Globus pallidus (tissue), 1 donor: Measurements from ENCODE around the gene GPR33.
A peak's percentile ranks its signal among the peaks of the same experiment; 100 is the strongest.
"Not testable (repeated sequence)": the region's sequence is repeated elsewhere in the genome, so short reads cannot be mapped to it uniquely, and the experiment has no call there.

Experiments used
- DNase-seq: peaks from one replicate; pipeline ENCODE4 v3.0.0-alpha.2; 2015; ENCODE audit warnings: low spot score

The GPR33 gene, protein sequence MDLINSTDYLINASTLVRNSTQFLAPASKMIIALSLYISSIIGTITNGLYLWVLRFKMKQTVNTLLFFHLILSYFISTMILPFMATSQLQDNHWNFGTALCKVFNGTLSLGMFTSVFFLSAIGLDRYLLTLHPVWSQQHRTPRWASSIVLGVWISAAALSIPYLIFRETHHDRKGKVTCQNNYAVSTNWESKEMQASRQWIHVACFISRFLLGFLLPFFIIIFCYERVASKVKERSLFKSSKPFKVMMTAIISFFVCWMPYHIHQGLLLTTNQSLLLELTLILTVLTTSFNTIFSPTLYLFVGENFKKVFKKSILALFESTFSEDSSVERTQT

DNA sequence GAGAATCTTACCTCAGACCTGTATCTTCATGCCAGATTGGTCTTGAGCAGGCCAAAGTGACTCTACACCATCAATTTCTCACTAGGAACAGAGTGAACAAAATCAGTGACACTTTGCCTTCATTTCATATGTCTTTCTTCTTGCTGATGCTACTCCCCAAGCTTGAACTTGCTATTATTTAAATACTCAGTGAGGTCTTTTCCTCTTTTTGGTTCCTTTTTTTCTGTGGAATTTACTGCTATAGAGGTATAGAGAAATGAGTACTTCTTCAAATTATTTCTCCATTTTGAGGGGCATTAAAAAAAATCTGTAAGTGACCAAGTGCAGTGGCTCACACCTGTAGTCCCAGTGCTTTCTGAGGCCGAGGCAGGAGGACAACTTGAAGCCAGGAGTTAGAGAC, at the start of gene GPR33:
TSS of gene GPR33 (minus strand) at position 154 of the 400 bp plus-strand sequence. CDS start 4,074 bp downstream, outside the sequence.
- no peak for DNase-seq

DNA sequence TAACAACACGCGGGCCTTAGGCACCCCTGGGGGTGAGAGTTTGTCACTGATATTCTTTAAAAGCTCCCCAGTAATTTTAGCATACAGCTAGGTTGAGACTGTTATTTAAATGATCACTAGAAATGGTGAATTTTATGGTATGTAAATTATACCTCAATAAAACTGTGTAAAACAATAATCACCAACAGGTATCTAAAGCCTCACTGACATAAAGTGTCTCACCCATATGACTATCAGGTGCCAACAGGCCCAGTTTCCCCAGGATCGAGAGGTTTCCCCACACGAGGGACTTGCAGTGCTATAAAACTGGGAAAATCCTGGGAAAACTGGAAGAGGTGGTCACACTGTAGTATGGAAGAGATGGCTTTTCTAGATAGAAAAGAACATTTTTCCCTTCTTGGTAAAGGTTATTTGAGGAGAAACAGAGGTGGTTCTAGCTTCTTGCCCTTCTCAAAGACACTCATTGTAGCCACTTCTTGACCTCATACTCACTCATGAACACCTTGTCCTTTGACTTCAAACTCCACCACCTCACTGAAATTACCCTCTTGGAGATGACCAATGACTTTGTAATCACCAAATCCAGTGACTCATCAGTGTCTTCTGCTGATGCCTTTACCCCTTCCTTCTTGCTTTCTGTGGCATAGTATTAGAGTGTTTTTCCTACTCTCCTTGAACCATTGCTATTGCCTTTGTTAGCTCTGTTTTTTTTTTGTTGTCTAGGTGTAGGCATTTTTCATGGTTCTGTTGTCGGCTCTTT, 48.5 kb upstream of the GPR33 start:
- DNase-seq: no peak

DNA sequence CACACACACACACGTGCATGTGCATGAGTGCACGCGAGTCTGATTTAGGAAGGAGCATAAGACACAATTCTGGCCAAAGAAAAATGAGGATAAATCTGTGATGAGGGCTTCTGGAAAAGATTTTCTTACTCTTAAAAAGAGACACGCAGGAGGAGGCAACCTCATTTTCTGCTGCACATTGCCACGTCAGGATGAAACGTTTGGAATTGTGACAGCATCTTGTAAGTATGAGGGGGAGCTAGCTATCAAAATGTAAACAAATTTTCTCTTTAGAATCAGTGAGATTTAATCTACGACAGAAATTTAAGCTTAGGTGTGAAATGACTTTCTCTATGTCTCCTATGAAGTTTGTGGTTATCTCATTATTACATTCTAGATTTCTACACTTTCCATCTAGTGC, 42.3 kb upstream of the GPR33 start:
- no peak for DNase-seq

DNA sequence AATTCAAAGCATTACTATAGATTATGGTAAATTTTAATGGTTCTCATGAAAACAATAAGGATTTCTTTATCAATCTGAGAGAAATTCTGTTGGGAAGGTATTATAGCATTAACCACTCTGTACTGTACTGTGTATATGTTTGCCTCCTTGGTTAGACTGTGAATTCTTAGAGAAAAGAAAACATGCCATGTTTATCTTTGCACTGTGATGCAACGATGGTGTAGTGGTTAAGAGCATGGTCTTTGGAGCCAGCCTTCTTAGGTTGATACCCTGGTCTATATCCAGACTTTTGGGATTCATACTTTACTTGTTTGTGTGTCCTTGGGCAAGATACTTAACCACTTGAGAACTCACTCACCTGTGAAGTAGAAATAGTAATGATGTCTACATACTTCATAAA, 41.2 kb upstream of the GPR33 start:
- no peak for DNase-seq

DNA sequence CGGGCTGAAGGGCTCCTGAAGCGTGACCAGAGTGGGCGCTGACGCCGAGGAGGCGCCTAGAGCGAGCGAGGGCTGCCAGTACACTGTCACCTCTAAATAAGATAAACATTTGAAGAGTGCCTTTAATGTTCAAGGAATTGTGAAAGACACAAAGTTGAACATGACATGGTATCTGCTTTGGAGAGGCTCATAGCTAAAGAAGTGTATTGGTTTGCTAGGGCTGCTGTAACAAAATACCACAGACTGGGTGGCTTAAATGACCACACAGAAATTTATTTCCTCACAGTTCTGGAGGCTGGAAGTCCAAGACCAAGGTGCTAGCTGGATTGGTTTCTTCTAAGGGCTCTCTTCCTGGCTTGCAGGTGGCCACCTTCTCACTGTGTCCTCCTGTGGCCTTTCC, 39.7 kb upstream of the GPR33 start:
- DNase-seq: no peak

DNA sequence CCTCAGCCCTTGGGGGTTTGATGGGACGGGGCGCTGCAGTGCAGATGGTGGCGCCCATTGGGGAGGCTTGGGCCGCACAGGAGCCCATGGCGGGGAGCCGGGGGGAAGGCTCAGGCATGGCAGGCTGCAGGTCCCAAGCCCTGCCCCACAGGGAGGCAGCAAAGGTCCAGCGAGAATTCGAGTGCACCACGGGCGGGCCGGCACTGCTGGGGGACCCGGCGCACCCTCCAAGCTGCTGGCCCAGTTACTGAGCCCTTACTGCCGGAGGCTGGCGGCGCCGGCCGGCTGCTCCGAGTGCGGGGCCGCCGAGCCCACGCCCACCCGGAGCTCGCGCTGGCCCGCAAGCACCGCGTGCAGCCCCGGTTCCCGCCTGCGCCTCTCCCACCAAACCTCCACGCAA, 39.2 kb upstream of the GPR33 start:
- no peak for DNase-seq

DNA sequence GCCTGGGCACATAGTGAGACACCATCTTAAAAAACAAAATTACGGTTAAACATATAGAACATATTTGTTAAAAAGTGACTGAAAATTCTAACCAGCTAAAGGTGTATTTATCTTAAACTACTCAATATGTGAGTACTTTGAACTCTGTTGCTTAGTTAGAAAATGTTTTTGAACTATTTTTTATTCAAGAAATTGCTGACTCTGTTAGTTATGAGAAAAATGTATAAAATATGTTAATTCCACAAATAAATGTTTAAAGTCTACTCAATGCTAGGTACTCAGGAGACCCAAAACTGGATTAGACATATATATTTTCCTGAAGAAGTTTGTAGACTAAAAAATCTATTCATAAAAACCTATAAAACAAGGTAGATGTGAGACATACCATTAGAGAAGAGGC, 23.0 kb upstream of the GPR33 start:
- DNase-seq: no peak

DNA sequence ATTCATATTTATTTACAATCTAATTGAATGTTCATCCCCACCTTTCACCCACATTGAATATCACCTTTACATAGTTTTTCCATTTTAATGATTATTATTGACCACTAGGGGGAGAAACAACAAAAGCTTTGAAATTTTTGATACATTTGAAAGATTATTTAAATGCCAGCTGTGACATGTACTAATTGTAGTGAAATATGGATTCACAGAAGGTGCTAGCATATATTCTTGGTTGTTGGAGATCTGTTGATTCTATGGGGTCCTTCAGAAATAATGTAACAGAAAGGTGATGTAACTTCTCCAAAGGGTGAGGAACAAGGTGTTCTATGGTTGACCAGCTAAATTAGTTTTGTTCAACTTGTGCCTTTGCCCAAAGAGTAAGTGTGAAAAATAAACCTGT, 22.4 kb upstream of the GPR33 start:
- peak; percentile 24 for DNase-seq

DNA sequence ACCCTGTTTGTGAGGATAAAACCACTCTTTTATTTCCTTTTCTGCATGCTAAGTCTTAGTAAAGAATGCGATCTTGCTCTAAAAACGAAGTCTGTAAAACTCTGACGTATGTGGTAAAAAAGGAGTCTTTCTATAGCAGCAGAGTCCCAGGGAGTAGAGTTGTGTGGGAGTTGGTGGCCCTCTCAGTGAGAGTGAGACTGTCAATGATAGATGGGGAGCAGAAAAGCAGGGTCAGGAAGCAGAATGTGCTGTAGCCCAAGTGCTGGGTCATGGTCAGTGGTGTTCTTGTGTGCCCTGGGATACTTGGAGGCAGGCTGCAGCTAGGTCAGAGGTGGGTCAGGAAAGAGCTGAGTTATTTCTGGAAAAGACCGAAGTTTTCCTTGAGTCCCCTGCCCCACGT, 20.3 kb upstream of the GPR33 start:
- no peak for DNase-seq

DNA sequence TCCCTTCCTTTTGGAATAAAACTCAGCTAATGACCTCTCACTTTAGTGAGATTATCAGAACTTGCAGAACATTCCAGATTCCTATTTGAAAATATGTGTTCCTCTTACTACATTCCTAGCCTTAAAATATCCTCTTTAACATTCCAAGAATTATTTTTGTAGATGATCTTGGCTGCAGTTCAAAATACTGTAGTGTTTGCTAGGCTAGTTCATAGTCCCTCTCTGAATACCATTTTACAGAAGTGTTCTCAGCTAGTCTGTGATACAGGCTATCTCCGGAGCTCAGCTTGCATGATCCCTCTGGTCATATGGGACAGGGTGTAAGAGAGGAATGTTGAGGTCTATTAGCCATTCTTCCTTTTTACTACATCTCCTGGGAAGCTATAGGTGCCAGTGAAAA, 17.6 kb upstream of the GPR33 start:
- DNase-seq: no peak

DNA sequence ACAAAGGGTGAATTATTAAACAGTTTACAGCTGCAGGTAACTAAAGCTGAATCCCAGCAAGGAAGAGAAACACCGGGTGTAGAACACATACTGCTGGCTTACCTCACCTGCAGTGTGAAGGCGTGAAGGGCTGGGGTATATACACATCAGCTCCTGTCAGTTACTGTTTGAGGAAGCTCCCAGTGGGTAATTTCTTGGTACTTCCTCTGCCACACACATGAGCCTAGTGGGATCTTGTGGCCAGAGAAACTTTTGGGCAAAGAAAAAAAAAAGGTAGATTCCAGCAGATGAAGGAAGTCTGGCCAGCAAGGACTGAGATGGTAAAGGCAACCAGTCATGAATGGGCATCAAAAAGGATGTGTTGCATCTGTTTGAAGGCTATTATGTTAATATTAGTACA, 14.0 kb upstream of the GPR33 start:
- DNase-seq: no peak

DNA sequence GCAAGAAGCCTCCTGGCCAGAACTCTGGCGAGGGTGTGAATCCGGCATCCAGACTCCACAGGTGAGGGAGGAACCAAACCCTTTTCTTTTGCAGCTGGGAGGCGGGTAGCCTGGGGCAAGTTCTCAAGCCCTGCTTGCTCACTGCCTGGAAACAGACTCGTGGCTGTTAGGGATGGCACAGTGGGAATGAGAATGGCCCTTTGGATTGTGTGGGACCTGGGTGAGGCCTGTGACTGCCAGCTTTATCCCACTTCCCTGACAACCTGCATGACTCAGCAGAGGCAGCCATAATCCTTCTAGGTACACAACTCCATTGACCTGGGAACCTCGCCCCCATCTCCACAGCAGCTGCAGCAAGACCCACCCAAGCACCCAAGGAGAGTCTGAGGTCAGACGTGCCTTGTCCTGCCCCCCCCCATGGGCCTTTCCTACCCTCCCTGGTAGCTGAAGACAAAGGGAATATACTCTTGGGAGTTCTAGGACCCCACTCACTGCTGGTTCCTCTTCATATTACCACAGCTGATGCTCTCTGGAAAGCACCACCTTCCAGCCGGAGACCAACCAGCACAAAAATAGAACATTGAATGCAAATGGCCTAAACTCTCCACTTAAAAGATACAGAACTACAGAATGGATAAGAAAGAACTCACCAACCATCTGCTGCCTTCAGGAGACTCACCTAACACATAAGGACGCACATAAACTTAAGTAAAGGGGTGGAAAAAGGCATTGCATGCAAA, 5.1 kb upstream of the GPR33 start:
- no peak for DNase-seq

DNA sequence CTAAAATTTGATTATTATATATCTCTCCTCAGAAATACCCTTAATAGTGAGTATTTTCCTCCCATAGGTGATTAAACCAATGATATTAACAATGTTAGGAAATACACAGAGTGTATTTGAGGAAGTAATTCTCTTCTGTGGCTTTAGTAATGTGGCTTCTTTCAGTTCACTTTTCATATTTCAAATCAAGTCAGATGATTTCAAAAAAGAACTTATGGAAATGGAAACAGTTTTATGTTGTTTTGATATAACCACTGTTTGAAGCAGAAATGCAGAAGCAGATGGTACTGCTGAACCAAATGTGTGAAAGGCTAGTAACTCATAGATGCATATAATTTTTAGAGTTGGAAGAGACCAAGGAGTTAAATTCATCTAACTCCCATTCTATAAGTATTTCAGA, 1.9 kb upstream of the GPR33 start:
- no peak for DNase-seq

DNA sequence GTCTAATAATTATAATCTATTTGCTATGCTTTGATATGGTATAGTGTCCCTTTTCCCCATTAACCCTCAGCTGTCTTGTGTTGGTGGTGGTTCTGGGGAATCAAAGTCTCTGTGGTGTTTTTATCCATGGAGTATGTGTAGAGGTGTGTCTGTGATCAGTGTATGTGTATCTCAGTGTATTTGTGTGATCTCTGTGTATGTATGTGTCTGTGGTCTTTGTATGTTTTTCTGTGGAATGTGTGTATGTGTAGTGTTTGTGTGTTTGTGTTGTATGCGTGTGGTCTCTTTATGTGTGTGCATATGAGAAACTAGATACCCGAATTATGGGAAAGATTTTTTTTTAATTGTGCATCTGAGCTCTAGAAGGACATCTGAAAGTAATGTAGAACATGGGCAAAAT, 1.1 kb downstream of the GPR33 start:
- no peak for DNase-seq

DNA sequence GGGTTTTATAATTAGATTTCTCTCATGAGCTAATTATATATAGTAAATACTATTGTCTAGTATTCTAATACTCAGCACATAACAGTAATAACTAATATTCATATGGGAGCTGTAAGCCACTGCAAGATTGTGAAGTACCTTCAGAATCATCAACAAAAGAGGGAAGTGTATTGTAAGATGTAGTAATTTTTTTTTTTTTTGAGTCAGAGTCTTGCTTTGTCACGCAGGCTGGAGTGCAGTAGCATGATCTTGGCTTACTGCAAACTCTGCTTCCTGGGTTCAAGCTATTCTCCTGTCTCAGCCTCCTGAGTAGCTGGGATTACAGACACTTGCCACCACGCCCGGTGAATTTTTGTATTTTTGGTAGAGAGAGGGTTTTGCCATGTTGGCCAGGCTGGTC, 3.1 kb downstream of the GPR33 start:
- no peak for DNase-seq

DNA sequence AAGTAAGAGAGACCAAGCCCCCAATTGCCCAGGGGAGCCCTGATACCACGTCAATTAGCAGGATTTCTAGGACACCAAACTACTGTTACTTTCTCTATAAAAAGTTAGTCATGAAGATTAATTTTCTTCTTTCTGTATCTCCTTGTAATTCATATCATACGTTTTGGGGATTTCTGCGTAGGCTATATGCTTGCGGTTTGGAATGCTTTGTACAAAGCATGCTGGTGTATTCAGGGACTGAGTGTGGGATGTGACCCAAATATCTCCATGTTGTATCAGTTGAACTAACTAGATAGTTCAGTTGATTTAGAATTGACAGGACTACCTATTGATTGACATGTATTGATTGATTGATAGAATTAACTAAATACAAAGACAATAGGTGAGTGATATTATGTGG, 7.7 kb downstream of the GPR33 start:
- no peak for DNase-seq

DNA sequence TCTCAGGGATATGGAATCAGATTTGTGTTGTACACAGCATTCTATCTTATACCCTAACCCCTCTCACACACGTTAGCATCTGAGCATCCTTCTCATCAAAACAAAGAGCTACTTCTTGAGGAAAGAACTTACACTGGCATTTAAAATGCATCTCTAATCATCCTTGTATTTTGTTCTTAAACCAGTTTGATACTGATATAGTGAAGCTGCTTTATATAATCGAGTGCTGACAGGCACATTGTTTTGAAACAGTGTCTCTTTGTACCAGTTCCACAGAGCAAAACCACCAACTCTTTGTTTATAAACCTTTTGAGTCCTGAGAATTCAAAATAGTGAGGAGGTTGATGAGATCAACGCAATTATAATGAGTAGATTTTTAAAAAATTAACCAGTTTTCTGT, 8.8 kb downstream of the GPR33 start:
- DNase-seq: peak; percentile 87

DNA sequence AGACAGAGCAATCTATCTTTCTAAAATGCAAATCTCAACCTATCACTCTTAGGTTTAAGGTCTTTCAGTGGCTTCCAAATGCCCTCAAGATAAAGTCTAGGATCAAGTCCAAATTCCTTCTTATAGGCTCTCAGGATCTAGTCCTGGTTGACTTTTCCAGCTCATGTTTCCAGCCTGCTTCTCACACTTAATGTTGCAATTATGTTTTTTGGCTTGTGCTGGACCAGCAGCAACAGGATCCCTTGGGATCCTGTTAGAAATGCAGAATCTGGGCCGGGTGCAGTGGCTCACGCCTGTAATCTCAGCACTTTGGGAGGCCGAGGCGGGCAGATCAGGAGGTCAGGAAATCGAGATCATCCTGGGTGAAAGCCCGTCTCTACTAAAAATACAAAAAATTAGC, 10.6 kb downstream of the GPR33 start:
- DNase-seq: no peak

DNA sequence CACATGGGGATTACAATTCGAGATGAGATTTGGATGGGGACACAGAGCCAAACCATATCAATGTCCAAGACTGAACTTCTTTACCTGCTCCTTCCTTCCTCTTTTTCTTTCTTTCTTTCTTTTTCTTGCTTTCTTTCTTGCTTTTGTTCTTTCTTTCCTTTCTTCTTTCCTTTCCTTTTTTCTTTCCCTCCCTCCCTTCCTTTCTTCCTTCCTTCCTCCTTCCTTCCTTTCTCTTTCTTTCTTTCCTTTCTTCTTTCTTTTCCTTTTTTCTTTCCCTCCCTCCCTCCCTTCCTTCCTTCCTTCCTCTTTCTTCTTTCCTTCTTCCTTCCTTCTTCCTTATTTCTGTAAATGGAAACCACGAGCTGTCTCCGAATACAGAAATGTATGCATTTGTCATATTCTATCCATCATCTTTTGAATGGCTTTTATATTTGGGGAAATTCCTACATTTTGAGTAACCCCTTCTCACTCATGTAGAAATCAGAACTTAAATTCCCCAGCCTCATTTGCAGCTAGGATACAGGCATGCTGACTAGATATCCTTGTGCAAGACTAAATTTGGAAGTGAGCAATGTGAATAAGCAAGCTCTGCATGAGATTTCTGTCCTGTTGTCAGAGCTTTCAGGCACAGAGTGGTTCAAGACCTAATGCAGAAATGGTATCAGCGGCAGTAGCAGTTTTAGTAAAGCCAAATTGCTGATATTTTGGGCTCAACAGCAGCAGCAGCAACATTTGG, 11.5 kb downstream of the GPR33 start:
- no peak for DNase-seq

DNA sequence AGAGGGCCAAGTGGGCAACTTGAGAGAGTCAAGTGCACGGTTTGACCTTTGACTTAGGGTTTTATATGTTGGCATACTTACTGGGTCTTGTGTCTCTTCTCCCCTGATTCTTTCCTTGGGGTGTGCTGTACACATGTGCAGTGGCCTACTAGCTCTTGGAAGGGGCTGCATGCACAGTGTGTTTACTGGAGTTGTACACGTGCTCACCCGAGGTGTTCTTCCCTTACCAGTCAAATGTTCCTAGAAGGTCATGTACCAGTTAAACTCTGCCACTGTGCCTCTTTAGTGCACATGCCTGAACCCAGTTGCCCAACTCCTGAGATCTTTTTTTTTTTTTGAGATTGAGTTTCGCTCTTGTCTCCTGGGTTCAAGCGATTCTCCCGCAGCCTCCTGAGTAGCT, 21.3 kb downstream of the GPR33 start:
- no peak for DNase-seq

DNA sequence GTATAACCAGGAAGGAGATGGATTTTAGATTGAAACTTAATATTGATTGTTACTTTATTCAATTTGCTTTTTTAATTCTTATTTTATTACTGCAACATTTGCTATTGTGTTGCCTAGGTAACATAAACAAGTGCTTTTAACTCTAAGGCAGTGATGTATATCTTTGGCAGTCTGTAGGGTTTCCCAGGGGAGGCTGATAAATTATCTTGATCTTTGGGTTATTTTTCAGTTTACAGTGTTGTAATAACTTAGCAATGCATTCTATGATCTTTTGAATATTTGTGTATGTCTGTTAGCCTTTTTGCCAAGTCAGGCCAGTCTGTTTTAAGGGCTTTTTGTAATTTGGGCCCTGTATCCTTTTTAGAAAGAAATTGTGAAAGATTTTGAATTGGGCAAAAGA, 22.7 kb downstream of the GPR33 start:
- no peak for DNase-seq

DNA sequence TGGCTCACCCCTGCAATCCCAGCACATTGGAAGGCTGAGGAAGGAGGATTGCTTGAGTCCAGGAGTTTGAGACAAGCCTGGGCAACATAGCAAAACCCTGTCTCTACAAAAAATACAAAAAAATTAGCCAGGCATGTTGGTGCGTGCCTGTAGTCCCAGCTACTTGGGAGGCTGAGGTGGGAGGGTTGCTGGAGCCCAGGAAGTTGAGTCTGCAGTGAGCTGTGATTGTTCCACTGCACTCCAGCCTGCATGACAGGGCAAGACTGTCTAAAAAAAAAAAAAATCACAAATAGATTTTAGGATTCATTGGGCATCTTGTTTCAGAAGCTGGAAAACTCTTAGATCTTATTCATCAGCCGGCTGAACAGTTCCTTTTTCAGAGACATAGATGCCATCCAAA, 25.4 kb downstream of the GPR33 start:
- DNase-seq: not testable (repeated sequence)
